ENCODE results near the gene MFF.

MFF gene

DNA sequence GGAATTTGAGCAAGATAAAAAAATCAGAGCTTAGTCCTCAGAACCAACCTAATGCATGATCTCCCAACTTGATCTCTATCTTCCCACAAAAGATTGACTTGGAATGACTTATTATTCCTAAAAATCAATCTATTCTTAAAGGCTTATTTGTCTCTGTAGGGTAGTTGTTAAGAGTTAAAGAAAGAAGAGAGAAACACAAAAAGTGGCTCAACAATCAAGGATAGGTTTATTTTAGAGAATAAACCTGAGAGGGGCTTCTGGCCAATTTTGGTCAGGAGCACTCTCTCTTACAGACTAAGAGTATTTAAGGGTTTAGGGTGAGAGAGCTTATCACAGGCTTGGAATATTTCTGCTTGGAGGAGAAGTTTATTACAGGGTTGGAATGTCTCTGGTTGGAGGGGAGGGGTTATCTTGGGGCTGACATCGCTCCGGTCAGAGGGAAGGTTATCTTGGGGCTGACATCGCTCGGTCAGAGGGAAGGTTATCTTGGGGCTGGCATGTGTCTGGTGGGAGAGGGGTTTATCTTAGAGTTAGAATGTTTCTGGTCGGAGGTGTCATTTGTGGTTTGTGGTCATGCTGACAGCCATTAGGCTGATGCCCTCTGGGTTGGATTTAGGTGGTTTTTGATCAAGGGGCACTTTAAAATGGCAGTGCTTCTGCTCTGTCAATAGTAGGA is 2.4 kb upstream of the MFF start:
- H3K27me3 Mint-ChIP-seq (ENCODE audit: low read depth), result no peaks in the 10 kb centered on the region

GRCh38 chr2:227323818-227324217 is 1.2 kb upstream of the MFF start:
- peak overlapping the region in 2 of 3 experiments; percentile 97 to 98 for H3K27ac Mint-ChIP-seq
- H3K27me3 Mint-ChIP-seq (ENCODE audit: low read depth), result no peaks in the 10 kb centered on the region
- TF ChIP-seq CTCF (IDR thresholded peaks at IDR 0.05; ENCODE audit: unreplicated experiment in 3 of 3), result no peak
- peaks cover 27% of the 10 kb centered on the region for H3K4me1 Mint-ChIP-seq
- peaks cover 7% of the 10 kb centered on the region for H3K9me3 Mint-ChIP-seq
- peak overlapping the region; percentile 96 to 97 (median 97) for H3K4me3 Mint-ChIP-seq
- peaks cover 13% of the 10 kb centered on the region for H3K36me3 Mint-ChIP-seq (ENCODE audit: low read depth)

More for the DNA sequence above, 2.4 kb upstream of the MFF start:
- TF ChIP-seq CTCF (IDR thresholded peaks at IDR 0.05; ENCODE audit: unreplicated experiment in 3 of 3), result no peak
- Mint-ChIP-seq H3K9me3 (peaks cover 8% of the 10 kb centered on the region), H3K4me1 (peaks cover 23% of the 10 kb centered on the region), H3K27ac (no peak overlapping the region), H3K4me3 (peak overlapping the region; percentile 48 to 60 (median 57)), H3K36me3 (ENCODE audit: low read depth) (peaks cover 13% of the 10 kb centered on the region)

GRCh38 chr2:227324642-227324994 is 433 bp upstream of the MFF start:
- H3K27me3 Mint-ChIP-seq (ENCODE audit: low read depth), result no peaks in the 10 kb centered on the region
- H3K4me1 Mint-ChIP-seq, result peaks cover 27% of the 10 kb centered on the region
- TF ChIP-seq CTCF (IDR thresholded peaks at IDR 0.05; ENCODE audit: unreplicated experiment in 3 of 3), result no peak
- peaks cover 7% of the 10 kb centered on the region for H3K9me3 Mint-ChIP-seq
- H3K36me3 Mint-ChIP-seq (ENCODE audit: low read depth), result peaks cover 17% of the 10 kb centered on the region
- H3K4me3 Mint-ChIP-seq, result peak overlapping the region; percentile 96 to 97 (median 97)
- peak overlapping the region; percentile 97 to 98 (median 97) for H3K27ac Mint-ChIP-seq

DNA sequence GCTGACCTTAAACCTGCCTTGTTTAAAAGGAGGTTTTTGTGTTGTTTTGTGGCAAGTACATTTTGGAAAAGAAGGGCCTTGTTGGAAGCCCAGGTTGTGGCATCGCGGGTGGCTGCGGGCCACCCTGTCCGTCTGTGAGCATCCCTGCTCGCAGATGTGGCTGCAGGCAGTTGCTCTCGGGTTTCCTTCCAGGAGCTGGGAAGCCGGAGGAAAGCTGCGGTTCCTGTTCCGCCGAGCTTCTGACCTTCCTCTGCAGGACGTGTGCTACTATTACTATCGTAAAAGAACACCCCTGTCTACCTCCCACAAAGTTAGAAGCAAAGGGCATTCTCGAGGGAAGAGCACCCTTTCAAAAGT is 766 bp downstream of the MFF start:
- H3K4me3 Mint-ChIP-seq, result peak overlapping the region; percentile 96 to 97 (median 97)
- no peak for TF ChIP-seq CTCF (IDR thresholded peaks at IDR 0.05; ENCODE audit: unreplicated experiment in 3 of 3)
- H3K27ac Mint-ChIP-seq, result peak overlapping the region; percentile 95 to 97 (median 96)
- peaks cover 7% of the 10 kb centered on the region for H3K9me3 Mint-ChIP-seq
- peaks cover 27% of the 10 kb centered on the region for H3K4me1 Mint-ChIP-seq
- H3K27me3 Mint-ChIP-seq (ENCODE audit: low read depth), result no peaks in the 10 kb centered on the region
- H3K36me3 Mint-ChIP-seq (ENCODE audit: low read depth), result peaks cover 24% of the 10 kb centered on the region

- no peak for TF ChIP-seq CTCF (IDR thresholded peaks at IDR 0.05; ENCODE audit: unreplicated experiment in 3 of 3)
- Mint-ChIP-seq H3K4me3 (peak overlapping the region; percentile 96 to 97 (median 97)), H3K27ac (peak overlapping the region; percentile 95 to 97 (median 96)), H3K27me3 (ENCODE audit: low read depth) (no peaks in the 10 kb centered on the region), H3K4me1 (peaks cover 27% of the 10 kb centered on the region), H3K9me3 (peaks cover 7% of the 10 kb centered on the region), H3K36me3 (ENCODE audit: low read depth) (peaks cover 33% of the 10 kb centered on the region)
Measured at GRCh38 chr2:227326783-227327182, 1.7 kb downstream of the MFF start.

GRCh38 chr2:227335713-227336112 is 10.7 kb downstream of the MFF start:
- no peak overlapping the region for H3K4me3 Mint-ChIP-seq
- TF ChIP-seq CTCF (IDR thresholded peaks at IDR 0.05; ENCODE audit: unreplicated experiment in 3 of 3), result no peak
- H3K36me3 Mint-ChIP-seq (ENCODE audit: low read depth), result peaks cover 77% of the 10 kb centered on the region
- H3K27ac Mint-ChIP-seq, result no peak overlapping the region
- no peaks in the 10 kb centered on the region for H3K9me3 Mint-ChIP-seq
- peaks cover 3% of the 10 kb centered on the region for H3K4me1 Mint-ChIP-seq
- H3K27me3 Mint-ChIP-seq (ENCODE audit: low read depth), result no peaks in the 10 kb centered on the region

All from nephron (organoid).